IPS DF 6.9 (cell line): ENCODE measurements around the gene DCX.

Source experiments
- DNase-seq: peaks from one replicate; pipeline ENCODE4 v3.0.0-alpha.2; 2013; ENCODE audit warnings: low read depth, low spot score
- H3K27ac ChIP-seq: one replicate; pipeline ENCODE4 v1.5.1; 2013; ENCODE audit warnings: low read length, control low read depth
- H3K27me3 ChIP-seq: 2 replicates; pipeline ENCODE4 v1.6.1; 2013; ENCODE audit warnings: mild to moderate bottlenecking, low read length; ENCODE audit not compliant: control insufficient read depth, insufficient read depth
- H3K36me3 ChIP-seq: 2 replicates; pipeline ENCODE4 v1.6.1; 2013; ENCODE audit warnings: low read length; ENCODE audit not compliant: control insufficient read depth, insufficient read depth
- H3K4me1 ChIP-seq: 2 replicates; pipeline ENCODE4 v1.6.1; 2013; ENCODE audit warnings: low read length; ENCODE audit not compliant: control insufficient read depth, insufficient read depth
- H3K4me3 ChIP-seq: 2 replicates; pipeline ENCODE4 v1.5.1; 2013; ENCODE audit warnings: mild to moderate bottlenecking, low read length
- H3K9me3 ChIP-seq: 2 replicates; pipeline ENCODE4 v1.6.1; 2013; ENCODE audit warnings: low read length, inconsistent platforms; ENCODE audit not compliant: control insufficient read depth, insufficient read depth
- WGBS: extraction: QIAGEN DNeasy Blood & Tissue Kit; methylation state at CpG from one replicate; pipeline ENCODE4 v1.1.7; 2013; ENCODE audit warnings: mixed read lengths, missing lambda C conversion rate; ENCODE audit not compliant: insufficient read length, insufficient coverage; 5-methylcytosine and 5-hydroxymethylcytosine counted together

The DCX gene

DNA sequence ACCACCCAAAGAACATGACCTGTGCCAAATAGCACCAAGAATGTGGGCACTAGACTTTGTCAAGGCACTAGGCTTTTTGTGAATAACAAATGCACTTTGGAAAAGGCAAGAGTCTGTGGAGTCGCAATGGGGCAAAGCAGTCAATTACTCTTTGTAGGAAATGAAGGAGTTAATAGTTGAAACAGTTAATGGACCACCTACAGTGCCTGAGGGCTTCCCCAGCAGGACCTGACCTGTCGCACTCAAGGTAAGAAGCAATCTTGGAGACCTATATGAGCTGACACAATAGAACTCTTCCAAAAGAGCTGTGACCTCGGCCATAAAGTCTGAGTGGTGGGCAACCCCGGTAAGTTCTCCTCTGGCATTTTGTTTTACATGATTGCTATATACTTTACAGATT is 92.5 kb downstream of the DCX start:
- Histone ChIP-seq H3K9me3 (no peaks in the 10 kb centered on the region), H3K27ac (no peak overlapping the region), H3K27me3 (no peaks in the 10 kb centered on the region), H3K4me1 (no peaks in the 10 kb centered on the region), H3K36me3 (no peaks in the 10 kb centered on the region), H3K4me3 (no peak overlapping the region)
- DNase-seq: no peak
- no CpG with 5 or more reads among the region's 4 CpGs for WGBS

DNA sequence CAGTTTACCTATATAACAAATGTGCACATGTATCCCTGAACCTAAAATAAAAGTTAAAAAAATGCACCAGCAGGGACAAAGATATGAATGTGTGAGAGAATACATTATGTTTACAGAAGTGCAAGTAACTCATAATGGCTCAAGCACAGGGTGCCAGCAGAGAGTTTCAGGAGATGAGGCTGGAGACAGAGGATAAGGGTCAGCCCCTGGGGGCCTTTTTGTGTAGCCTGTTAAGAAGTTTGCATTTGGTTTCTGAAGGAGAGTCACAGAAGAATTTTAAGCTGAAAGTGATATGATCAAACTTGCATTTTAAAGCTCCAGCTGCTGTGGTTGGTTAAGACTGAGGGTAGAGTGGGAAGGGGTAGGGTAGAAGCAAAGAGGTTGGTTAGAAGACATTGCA is 93.1 kb downstream of the DCX start:
- Histone ChIP-seq H3K4me1 (no peaks in the 10 kb centered on the region), H3K27me3 (no peaks in the 10 kb centered on the region), H3K27ac (no peak overlapping the region), H3K4me3 (no peak overlapping the region), H3K9me3 (no peaks in the 10 kb centered on the region), H3K36me3 (no peaks in the 10 kb centered on the region)
- no peak for DNase-seq

DNA sequence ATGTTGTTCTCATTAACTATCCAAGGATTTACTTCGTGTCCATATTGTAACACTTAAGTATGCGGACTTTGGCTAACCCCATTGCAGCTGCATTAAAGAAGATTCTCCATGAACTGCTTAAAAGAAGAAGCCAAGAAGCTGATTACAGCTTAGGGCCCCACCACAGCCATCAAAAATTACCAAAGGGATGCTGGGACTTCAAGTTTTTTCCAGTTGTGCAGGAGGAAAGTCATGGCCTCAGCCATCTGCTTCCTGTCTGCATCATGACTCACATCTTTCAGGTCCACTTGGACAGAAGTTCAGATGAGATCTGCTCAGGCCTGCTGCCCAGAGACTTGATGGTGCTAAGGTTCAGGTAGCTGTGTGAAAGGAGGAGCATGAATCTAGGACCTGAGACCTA is 102.9 kb downstream of the DCX start:
- no peak for DNase-seq
- no peaks in the 10 kb centered on the region for H3K4me1 ChIP-seq
- no peaks in the 10 kb centered on the region for H3K36me3 ChIP-seq
- no CpG with 5 or more reads among the region's 2 CpGs for WGBS
- H3K9me3 ChIP-seq: no peaks in the 10 kb centered on the region
- no peak overlapping the region for H3K27ac ChIP-seq
- no peak overlapping the region for H3K4me3 ChIP-seq
- no peaks in the 10 kb centered on the region for H3K27me3 ChIP-seq

DNA sequence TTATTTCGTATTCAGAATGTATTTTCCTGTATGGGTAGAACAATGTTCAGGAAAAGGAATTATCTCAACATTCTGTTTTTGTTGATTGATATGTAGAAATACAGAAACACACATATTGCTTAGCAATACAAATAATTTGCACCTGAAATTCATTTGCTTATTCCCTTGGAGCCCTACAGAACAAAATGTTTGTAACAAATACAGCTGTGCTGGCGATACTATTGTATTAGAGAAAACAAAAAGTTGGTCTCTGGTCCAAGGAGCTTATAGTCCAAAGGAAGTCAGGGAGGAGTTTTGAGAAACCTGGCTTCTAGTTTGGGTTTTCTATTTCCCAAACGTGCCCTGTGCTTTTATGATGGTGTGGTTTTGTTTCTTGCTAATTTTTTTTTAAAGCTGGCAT is 104.0 kb downstream of the DCX start:
- H3K4me3 ChIP-seq: no peak overlapping the region
- H3K27me3 ChIP-seq: no peaks in the 10 kb centered on the region
- WGBS: no CpG with 5 or more reads among the region's 3 CpGs
- no peaks in the 10 kb centered on the region for H3K9me3 ChIP-seq
- H3K4me1 ChIP-seq: no peaks in the 10 kb centered on the region
- no peak overlapping the region for H3K27ac ChIP-seq
- DNase-seq: no peak
- no peaks in the 10 kb centered on the region for H3K36me3 ChIP-seq

DNA sequence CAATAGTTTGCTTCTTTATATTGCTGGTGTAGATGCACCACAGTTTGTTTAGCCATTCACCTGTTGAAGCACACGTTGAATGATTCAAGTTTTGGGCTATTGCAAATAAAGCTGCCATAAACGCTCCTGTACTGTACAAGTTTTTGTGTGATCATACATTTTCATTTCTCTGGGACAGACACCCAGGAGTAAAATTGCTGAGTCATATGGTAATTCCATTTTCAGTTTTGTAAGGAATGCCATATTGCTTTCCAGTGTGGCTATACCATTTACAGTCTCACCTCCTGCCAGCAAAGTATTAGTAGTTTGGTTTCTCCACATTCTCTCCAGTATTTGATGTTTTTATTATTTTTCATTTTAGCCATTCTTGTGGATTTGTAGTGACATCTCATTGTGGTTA is 109.7 kb downstream of the DCX start:
- H3K4me3 ChIP-seq: no peak overlapping the region
- H3K4me1 ChIP-seq: no peaks in the 10 kb centered on the region
- no CpG with 5 or more reads among the region's 2 CpGs for WGBS
- DNase-seq: no peak
- no peaks in the 10 kb centered on the region for H3K27me3 ChIP-seq
- H3K27ac ChIP-seq: no peak overlapping the region
- no peaks in the 10 kb centered on the region for H3K36me3 ChIP-seq
- H3K9me3 ChIP-seq: no peaks in the 10 kb centered on the region

DNA sequence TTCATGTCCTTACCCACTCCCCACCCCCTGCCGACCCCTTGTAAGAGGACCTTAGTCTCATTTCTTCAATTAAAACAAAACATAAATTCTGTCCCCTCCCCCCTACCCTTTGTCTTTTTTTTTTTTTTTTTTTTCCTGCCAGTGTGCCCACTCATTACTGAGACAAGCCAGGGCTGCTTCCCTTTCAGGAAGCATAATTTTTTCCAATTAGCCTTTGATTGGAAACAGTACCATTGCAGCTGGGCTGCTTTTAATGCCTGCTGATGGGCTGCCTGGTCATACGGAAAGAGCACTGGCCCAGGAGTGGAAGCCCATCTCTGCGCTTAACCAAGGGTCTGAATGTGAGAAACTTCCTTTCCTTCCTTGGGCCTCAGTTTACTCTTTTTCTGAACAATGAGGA is 123.2 kb downstream of the DCX start:
- WGBS: no CpG with 5 or more reads among the region's 3 CpGs
- Histone ChIP-seq H3K4me3 (no peak overlapping the region), H3K36me3 (no peaks in the 10 kb centered on the region), H3K27ac (no peak overlapping the region), H3K4me1 (no peaks in the 10 kb centered on the region), H3K9me3 (no peaks in the 10 kb centered on the region), H3K27me3 (no peaks in the 10 kb centered on the region)
- DNase-seq: no peak

DNA sequence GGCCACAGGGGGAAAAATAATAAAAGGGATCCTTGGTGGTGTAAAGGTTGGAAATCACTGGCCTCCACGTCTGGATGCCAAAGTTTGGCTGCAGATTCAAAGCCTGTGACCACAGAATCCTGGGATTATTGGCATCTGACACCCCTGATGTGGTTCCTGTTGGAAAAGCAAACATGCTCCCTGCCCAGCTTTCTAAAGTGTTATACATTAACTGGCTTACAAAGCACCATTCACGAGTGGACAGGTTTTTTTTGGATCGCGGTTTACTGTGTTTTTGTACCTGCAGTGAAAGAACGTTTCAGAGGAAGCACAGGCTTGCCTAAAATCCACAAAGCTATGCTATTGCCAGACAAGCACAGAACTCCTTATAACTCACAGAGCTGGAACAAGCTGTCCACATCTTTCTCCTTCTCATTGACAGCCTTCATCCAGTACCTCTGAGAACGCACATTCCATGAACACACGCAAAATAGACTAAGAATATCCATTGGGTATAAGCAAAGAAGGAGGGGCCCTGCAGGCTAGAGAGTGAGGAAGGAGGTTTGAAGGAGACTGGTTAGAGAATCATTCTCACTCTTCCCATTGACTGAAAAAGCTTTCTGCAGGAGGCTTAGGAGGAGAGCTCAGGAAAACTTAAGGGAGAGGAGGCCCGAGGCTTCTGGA is 127.2 kb downstream of the DCX start:
- whole genome bisulfite sequencing: no CpG with 5 or more reads among the region's 8 CpGs
- no peak for DNase-seq
- no peak overlapping the region for H3K27ac ChIP-seq

DNA sequence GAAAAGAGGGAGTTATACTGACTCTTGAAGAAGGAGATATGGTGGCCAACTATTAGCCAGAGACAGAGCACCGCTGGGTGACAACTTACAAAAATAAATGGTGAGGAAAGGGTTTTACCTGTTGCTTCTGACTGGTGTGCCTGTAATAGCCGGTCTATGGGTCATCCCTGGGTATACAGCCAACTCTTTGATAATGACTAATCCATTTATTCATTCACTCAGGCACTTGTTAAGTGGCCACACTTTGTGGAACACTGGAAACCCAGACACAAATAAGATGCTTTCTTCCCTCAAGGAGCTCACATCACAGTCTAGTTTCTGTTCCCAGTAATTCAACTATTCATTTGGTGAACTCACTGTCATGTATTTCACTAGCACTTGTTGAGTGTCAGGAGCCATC is 128.5 kb downstream of the DCX start:
- no peak overlapping the region for H3K4me3 ChIP-seq
- no peaks in the 10 kb centered on the region for H3K36me3 ChIP-seq
- no peak for DNase-seq
- no peaks in the 10 kb centered on the region for H3K4me1 ChIP-seq
- H3K9me3 ChIP-seq: no peaks in the 10 kb centered on the region
- H3K27ac ChIP-seq: no peak overlapping the region
- WGBS: no CpG with 5 or more reads among the region's 2 CpGs
- no peaks in the 10 kb centered on the region for H3K27me3 ChIP-seq

More for the DNA sequence above, 127.2 kb downstream of the DCX start:
- Histone ChIP-seq H3K36me3 (no peaks in the 10 kb centered on the region), H3K4me3 (no peak overlapping the region), H3K27me3 (no peaks in the 10 kb centered on the region), H3K9me3 (no peaks in the 10 kb centered on the region), H3K4me1 (no peaks in the 10 kb centered on the region)

DNA sequence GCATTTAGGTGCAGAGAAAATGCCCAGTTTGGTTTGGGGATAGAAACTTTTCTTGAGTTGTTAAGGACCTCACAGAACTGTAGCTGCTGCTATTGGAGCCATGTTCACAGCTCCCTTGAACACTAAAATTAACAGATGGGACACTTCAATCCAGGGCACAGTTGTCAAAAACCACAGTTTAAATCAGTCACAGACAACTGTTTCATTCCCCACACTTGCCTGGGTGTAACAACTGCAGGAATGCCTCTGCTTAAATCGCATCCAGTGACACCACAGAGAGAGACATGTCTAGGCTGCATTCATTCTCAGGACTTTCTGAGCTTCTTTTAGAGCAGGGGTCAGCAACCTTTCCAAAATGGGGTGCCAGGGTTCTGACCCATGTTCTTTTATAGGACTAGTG is 129.0 kb downstream of the DCX start:
- H3K27ac ChIP-seq: no peak overlapping the region
- H3K4me3 ChIP-seq: no peak overlapping the region
- H3K36me3 ChIP-seq: no peaks in the 10 kb centered on the region
- DNase-seq: no peak
- H3K4me1 ChIP-seq: no peaks in the 10 kb centered on the region
- no peaks in the 10 kb centered on the region for H3K27me3 ChIP-seq
- WGBS: no CpG with 5 or more reads among the region's 1 CpG
- no peaks in the 10 kb centered on the region for H3K9me3 ChIP-seq

DNA sequence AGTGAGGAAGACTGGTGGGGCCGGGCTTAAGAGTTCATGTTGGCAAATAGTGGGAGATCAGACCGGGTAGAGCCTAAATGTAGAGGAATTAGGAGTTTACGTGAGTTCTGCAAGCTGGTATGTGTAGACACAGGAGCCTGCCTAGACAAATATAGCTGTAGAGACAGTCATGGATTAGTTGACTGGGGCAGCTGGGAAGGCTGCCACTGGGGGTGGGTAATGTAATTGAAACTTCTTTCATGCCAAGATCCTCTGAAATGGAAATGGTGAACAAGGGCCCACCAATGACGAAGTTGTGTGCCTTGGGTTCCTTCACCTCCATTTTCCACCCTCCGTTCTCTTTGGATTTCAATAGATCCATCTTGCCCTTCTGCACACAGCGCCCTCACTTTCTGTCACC is 129.9 kb downstream of the DCX start:
- H3K36me3 ChIP-seq: no peaks in the 10 kb centered on the region
- no peak overlapping the region for H3K27ac ChIP-seq
- no CpG with 5 or more reads among the region's 6 CpGs for WGBS
- H3K27me3 ChIP-seq: no peaks in the 10 kb centered on the region
- H3K4me3 ChIP-seq: no peak overlapping the region
- DNase-seq: no peak
- H3K9me3 ChIP-seq: no peaks in the 10 kb centered on the region
- H3K4me1 ChIP-seq: no peaks in the 10 kb centered on the region

DNA sequence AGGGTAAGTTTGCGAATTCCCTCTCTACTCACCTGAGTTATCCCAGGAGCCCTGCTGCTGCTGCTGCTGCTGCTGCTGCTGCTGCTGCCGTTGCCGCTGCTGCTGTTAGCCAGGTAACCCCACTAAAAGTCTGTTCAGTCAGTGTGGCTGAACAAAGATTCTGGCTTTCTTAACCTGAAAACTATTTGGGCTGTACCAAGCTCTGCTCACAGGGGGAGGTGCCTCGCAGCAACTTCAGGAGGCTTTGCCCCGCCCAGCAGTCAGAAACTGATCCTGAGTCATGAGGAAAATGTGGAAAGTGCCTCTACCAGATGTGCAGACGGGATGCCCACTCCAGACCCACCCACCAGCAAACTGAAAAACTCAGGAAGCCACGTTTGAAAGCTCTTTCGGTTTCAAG is 141.7 kb downstream of the DCX start, which contains the start of gene CAPN6:
Gene CAPN6, minus strand, starts transcription at position 145 of the 400 bp plus-strand sequence. CDS start 6,547 bp downstream, outside the sequence.
- DNase-seq: peak; percentile 16
- no peaks in the 10 kb centered on the region for H3K9me3 ChIP-seq
- no CpG with 5 or more reads among the region's 8 CpGs for WGBS
- H3K36me3 ChIP-seq: no peaks in the 10 kb centered on the region
- no peaks in the 10 kb centered on the region for H3K27me3 ChIP-seq
- no peak within 1 kb of the TSS for H3K4me3 ChIP-seq
- H3K27ac ChIP-seq: no peak within 1 kb of the TSS
- H3K4me1 ChIP-seq: no peaks in the 10 kb centered on the region
